Liver (tissue), 9 donors: ENCODE measurements around the gene TRMT1L. TPM values are rescaled to one million over a fixed set of nuclear protein-coding genes. Genes with fewer than 3 reads are reported as not detected.

ENCODE experiments used
- DNase-seq: peaks from one replicate; pipeline ENCODE4 v3.0.0-alpha.2; 2017; ENCODE audit warnings: low spot score
- H3K27ac ChIP-seq, 2 donors: one replicate each; pipeline ENCODE4 v1.7.0; 2013; ENCODE audit warnings: inconsistent platforms in 2 of 2, low read length in 2 of 2, control low read depth in 1 of 2, low read depth in 1 of 2, mild to moderate bottlenecking in 1 of 2
- H3K27me3 ChIP-seq, 4 donors: one replicate each; pipeline versions ENCODE4 v1.6.1 to v1.7.0; 2013; ENCODE audit warnings: low read length in 3 of 4, inconsistent platforms in 1 of 4, mild to moderate bottlenecking in 1 of 4, moderate library complexity in 1 of 4; ENCODE audit not compliant: control insufficient read depth in 4 of 4, insufficient read depth in 4 of 4
- H3K36me3 ChIP-seq, 4 donors: one replicate each; pipeline versions ENCODE4 v1.6.1 to v1.7.0; 2013; ENCODE audit warnings: low read length in 3 of 4, mild to moderate bottlenecking in 3 of 4, low read depth in 1 of 4, moderate library complexity in 1 of 4; ENCODE audit not compliant: control insufficient read depth in 4 of 4, insufficient read depth in 3 of 4
- H3K4me1 ChIP-seq, 4 donors: one replicate each; pipeline versions ENCODE4 v1.6.1 to v1.7.0; 2013; ENCODE audit warnings: low read length in 3 of 4, mild to moderate bottlenecking in 3 of 4, moderate library complexity in 1 of 4; ENCODE audit not compliant: control insufficient read depth in 4 of 4, insufficient read depth in 4 of 4
- H3K4me3 ChIP-seq, 3 donors: one replicate each; pipeline versions ENCODE4 v1.6.1 to v1.7.0; 2013; ENCODE audit warnings: low read length in 3 of 3, control low read depth in 1 of 3, low read depth in 1 of 3, mild to moderate bottlenecking in 1 of 3
- H3K9ac ChIP-seq, 2 donors: one replicate each; pipeline ENCODE4 v1.7.0; 2013; ENCODE audit warnings: low read length in 2 of 2, mild to moderate bottlenecking in 2 of 2, moderate library complexity in 2 of 2, control low read depth in 1 of 2, low read depth in 1 of 2
- H3K9me3 ChIP-seq, 4 donors: one replicate each; pipeline versions ENCODE4 v1.6.1 to v1.7.0; 2013; ENCODE audit warnings: low read length in 3 of 4; ENCODE audit not compliant: control insufficient read depth in 4 of 4
- EGR1 ChIP-seq, 2 donors: IDR thresholded peaks; 2 replicates each; pipeline ENCODE4 v1.6.1; 2016 to 2018; ENCODE audit warnings: antibody characterized with exemption in 2 of 2, low read depth in 2 of 2
- FOXA1 ChIP-seq: IDR thresholded peaks from 2 replicates; pipeline ENCODE4 v1.6.1; 2016; ENCODE audit warnings: antibody characterized with exemption
- FOXA2 ChIP-seq: IDR thresholded peaks from 2 replicates; pipeline ENCODE4 v1.6.1; 2016; ENCODE audit warnings: antibody characterized with exemption
- GABPA ChIP-seq, 2 donors: IDR thresholded peaks in 1 of 2; conservative IDR thresholded peaks in 1 of 2; 2 replicates each; pipeline ENCODE4 v1.6.1; 2016; ENCODE audit warnings: antibody characterized with exemption in 2 of 2, mild to moderate bottlenecking in 1 of 2, moderate library complexity in 1 of 2
- HNF4A ChIP-seq, 2 donors: conservative IDR thresholded peaks; 2 replicates each; pipeline ENCODE4 v1.6.1; 2016; ENCODE audit warnings: antibody characterized with exemption in 2 of 2, mild to moderate bottlenecking in 2 of 2
- HNF4G ChIP-seq: IDR thresholded peaks from 2 replicates; pipeline ENCODE4 v1.6.1; 2016; ENCODE audit warnings: antibody characterized with exemption
- JUND ChIP-seq, 2 donors: IDR thresholded peaks; 2 replicates each; pipeline ENCODE4 v1.6.1; 2016; ENCODE audit warnings: antibody characterized with exemption in 2 of 2
- NR2F2 ChIP-seq: IDR thresholded peaks from 2 replicates; pipeline ENCODE4 v1.6.1; 2016; ENCODE audit warnings: antibody characterized with exemption
- RAD21 ChIP-seq, 2 donors: IDR thresholded peaks; 2 replicates each; pipeline ENCODE4 v1.6.1; 2016; ENCODE audit warnings: antibody characterized with exemption in 2 of 2, mild to moderate bottlenecking in 2 of 2
- RXRA ChIP-seq, 2 donors: IDR thresholded peaks; 2 replicates each; pipeline ENCODE4 v1.6.1; 2017 to 2018; ENCODE audit warnings: antibody characterized with exemption in 2 of 2, mild to moderate bottlenecking in 1 of 2
- SP1 ChIP-seq: IDR thresholded peaks from 2 replicates; pipeline ENCODE4 v1.6.1; 2018; ENCODE audit warnings: antibody characterized with exemption, mild to moderate bottlenecking
- TAF1 ChIP-seq: conservative IDR thresholded peaks from 2 replicates; pipeline ENCODE4 v1.6.1; 2016; ENCODE audit warnings: antibody characterized with exemption, mild to moderate bottlenecking
- YY1 ChIP-seq: IDR thresholded peaks from 2 replicates; pipeline ENCODE4 v1.6.1; 2016; ENCODE audit warnings: antibody characterized with exemption, mild to moderate bottlenecking
- polyA plus RNA-seq, 2 donors: library from polyadenylated mRNA; stranded (reverse) in 1 of 2; unstranded in 1 of 2; fragments of 200-250 nt in 1 of 2; fragments of >200 nt in 1 of 2; fragmentation: Nextera tagmentation in 1 of 2; extraction: Ambion mirVana in 1 of 2; gene quantifications; one replicate each; pipeline versions ENCODE4 v1.2.1 to v1.2.3, GENCODE V29; 2013 to 2015
- total RNA-seq, 2 donors: library from RNA; depleted of rRNA; stranded (reverse); fragments of >200 nt; gene quantifications; one replicate each; pipeline ENCODE4 v1.2.3, GENCODE V29; 2014
- TF ChIP-seq, protein P1 (sequence below): IDR thresholded peaks from 2 replicates; pipeline ENCODE4 v1.6.1; 2016; ENCODE audit warnings: antibody characterized with exemption
- TF ChIP-seq, protein P2 (sequence below): IDR thresholded peaks from 2 replicates; pipeline ENCODE4 v1.6.1; 2016; ENCODE audit warnings: antibody characterized with exemption
- TF ChIP-seq, protein P3 (sequence below): IDR thresholded peaks from 2 replicates; pipeline ENCODE4 v1.6.1; 2016; ENCODE audit warnings: antibody characterized with exemption
- TF ChIP-seq, protein P4 (sequence below): IDR thresholded peaks from 2 replicates; pipeline ENCODE4 v1.6.1; 2016; ENCODE audit warnings: antibody characterized with exemption, mild to moderate bottlenecking
- TF ChIP-seq, protein P5 (sequence below): fragments of 150-350 bp; IDR thresholded peaks from 2 replicates; pipeline ENCODE4 v1.5.1; 2017; ENCODE audit warnings: improper control_type of control experiment, low read depth, low read length; ENCODE audit not compliant: missing input control
- donor health status: healthy.
- donor health status: healthy.
- donor health status: healthy.
- donor health status: healthy.
- donor health status: healthy.

Gene TRMT1L
- total and polyA plus RNA-seq, 4 donors, result 4.3 to 33.9 (median 9.9) TPM

DNA sequence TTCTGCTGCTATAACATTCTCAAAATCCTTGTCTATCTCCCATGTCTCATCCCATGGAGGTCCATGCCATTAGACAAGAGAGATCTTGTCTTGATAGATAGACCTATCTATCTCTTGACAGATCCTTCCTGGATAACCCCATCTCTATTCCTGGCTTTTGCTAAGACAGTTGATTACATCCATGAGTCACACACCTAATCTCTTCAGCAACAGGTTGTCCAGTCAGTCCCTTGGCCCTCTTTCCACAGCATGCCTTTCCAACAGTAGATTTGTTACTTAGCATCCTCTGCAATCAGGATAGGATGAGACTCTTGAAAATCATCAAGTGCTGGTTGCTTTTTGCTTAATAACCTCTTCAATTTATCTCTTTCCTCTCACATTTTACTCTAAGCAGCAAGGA lies 46.6 kb downstream of the TRMT1L start:
- H3K36me3 ChIP-seq, result no peaks in the 10 kb centered on the region
- H3K4me1 ChIP-seq, result no peaks in the 10 kb centered on the region
- no peak overlapping the region for H3K9ac ChIP-seq
- TF ChIP-seq RXRA (IDR thresholded peaks at IDR 0.05) (no peak), TAF1 (no peak), FOXA2 (no peak), HNF4A (conservative IDR thresholded peaks at IDR 0.05) (no peak), EGR1 (IDR thresholded peaks at IDR 0.05; ENCODE audit: low read depth in 2 of 2) (no peak), NR2F2 (no peak), RAD21 (IDR thresholded peaks at IDR 0.05) (no peak), JUND (IDR thresholded peaks at IDR 0.05) (no peak), FOXA1 (no peak), HNF4G (no peak), SP1 (no peak), YY1 (no peak), GABPA (IDR thresholded peaks at IDR 0.05 in 1 of 2, conservative IDR thresholded peaks at IDR 0.05 in 1 of 2) (no peak)
- TF ChIP-seq, protein P1, sequence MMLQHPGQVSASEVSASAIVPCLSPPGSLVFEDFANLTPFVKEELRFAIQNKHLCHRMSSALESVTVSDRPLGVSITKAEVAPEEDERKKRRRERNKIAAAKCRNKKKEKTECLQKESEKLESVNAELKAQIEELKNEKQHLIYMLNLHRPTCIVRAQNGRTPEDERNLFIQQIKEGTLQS, result no peak
- TF ChIP-seq, protein P2, sequence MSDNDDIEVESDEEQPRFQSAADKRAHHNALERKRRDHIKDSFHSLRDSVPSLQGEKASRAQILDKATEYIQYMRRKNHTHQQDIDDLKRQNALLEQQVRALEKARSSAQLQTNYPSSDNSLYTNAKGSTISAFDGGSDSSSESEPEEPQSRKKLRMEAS, result no peak
- TF ChIP-seq, protein P3, sequence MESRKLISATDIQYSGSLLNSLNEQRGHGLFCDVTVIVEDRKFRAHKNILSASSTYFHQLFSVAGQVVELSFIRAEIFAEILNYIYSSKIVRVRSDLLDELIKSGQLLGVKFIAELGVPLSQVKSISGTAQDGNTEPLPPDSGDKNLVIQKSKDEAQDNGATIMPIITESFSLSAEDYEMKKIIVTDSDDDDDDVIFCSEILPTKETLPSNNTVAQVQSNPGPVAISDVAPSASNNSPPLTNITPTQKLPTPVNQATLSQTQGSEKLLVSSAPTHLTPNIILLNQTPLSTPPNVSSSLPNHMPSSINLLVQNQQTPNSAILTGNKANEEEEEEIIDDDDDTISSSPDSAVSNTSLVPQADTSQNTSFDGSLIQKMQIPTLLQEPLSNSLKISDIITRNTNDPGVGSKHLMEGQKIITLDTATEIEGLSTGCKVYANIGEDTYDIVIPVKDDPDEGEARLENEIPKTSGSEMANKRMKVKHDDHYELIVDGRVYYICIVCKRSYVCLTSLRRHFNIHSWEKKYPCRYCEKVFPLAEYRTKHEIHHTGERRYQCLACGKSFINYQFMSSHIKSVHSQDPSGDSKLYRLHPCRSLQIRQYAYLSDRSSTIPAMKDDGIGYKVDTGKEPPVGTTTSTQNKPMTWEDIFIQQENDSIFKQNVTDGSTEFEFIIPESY, result no peak
- TF ChIP-seq, protein P4, sequence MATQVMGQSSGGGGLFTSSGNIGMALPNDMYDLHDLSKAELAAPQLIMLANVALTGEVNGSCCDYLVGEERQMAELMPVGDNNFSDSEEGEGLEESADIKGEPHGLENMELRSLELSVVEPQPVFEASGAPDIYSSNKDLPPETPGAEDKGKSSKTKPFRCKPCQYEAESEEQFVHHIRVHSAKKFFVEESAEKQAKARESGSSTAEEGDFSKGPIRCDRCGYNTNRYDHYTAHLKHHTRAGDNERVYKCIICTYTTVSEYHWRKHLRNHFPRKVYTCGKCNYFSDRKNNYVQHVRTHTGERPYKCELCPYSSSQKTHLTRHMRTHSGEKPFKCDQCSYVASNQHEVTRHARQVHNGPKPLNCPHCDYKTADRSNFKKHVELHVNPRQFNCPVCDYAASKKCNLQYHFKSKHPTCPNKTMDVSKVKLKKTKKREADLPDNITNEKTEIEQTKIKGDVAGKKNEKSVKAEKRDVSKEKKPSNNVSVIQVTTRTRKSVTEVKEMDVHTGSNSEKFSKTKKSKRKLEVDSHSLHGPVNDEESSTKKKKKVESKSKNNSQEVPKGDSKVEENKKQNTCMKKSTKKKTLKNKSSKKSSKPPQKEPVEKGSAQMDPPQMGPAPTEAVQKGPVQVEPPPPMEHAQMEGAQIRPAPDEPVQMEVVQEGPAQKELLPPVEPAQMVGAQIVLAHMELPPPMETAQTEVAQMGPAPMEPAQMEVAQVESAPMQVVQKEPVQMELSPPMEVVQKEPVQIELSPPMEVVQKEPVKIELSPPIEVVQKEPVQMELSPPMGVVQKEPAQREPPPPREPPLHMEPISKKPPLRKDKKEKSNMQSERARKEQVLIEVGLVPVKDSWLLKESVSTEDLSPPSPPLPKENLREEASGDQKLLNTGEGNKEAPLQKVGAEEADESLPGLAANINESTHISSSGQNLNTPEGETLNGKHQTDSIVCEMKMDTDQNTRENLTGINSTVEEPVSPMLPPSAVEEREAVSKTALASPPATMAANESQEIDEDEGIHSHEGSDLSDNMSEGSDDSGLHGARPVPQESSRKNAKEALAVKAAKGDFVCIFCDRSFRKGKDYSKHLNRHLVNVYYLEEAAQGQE, result no peak
- TF ChIP-seq, protein P5, sequence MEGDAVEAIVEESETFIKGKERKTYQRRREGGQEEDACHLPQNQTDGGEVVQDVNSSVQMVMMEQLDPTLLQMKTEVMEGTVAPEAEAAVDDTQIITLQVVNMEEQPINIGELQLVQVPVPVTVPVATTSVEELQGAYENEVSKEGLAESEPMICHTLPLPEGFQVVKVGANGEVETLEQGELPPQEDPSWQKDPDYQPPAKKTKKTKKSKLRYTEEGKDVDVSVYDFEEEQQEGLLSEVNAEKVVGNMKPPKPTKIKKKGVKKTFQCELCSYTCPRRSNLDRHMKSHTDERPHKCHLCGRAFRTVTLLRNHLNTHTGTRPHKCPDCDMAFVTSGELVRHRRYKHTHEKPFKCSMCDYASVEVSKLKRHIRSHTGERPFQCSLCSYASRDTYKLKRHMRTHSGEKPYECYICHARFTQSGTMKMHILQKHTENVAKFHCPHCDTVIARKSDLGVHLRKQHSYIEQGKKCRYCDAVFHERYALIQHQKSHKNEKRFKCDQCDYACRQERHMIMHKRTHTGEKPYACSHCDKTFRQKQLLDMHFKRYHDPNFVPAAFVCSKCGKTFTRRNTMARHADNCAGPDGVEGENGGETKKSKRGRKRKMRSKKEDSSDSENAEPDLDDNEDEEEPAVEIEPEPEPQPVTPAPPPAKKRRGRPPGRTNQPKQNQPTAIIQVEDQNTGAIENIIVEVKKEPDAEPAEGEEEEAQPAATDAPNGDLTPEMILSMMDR, result no peak
- H3K27ac ChIP-seq, result no peak overlapping the region
- no peak overlapping the region for H3K4me3 ChIP-seq
- no peak for DNase-seq
- H3K27me3 ChIP-seq, result no peaks in the 10 kb centered on the region
- peaks cover 3 to 14% (median 5%) of the 10 kb centered on the region in 4 donors for H3K9me3 ChIP-seq
